ENCODE results near the gene TRABD2B. TPM values are rescaled to one million over a fixed set of nuclear protein-coding genes. Genes with fewer than 3 reads are reported as not detected.

Gene TRABD2B
- total and polyA plus RNA-seq, 2 donors: 0.09 to 0.75 TPM

DNA sequence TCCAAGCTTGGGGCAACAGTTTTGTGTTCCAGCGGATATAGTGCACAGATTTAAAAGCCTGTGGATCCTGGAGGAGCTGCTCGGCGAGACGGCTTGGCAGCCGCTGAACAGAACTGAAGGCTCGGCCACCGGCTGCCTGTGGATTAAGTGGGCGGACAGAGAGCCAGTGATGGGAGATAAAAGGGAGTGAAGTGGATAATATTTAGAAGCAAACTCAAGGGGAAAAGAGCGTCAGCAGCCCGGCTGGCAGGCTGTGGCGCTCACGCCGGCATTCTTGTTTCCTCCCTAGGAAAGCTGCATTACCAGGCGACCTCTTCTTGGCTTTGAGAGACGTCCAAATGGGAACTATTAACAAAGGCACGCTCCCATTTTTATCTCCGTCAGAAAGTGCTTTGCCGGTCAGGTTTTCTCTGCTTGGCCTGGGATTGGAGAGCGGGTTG is 10.4 kb downstream of the TRABD2B start:
- 73% methylated on average over 19 of the region's 19 CpGs for WGBS
- Histone ChIP-seq H3K27ac (ENCODE audit: low read depth in 1 of 2, low read length in 1 of 2) (no peak overlapping the region), H3K36me3 (ENCODE audit: control insufficient read depth in 2 of 2, insufficient read depth in 2 of 2, low read length in 1 of 2) (no peaks in the 10 kb centered on the region), H3K4me3 (ENCODE audit: low read length in 2 of 2) (no peak overlapping the region), H3K9me3 (ENCODE audit: control insufficient read depth in 2 of 2, insufficient read depth in 1 of 2, low read length in 1 of 2) (no peaks in the 10 kb centered on the region), H3K27me3 (ENCODE audit: control insufficient read depth in 2 of 2, insufficient read depth in 1 of 2, low read length in 1 of 2) (peaks cover 8 to 45% of the 10 kb centered on the region in 2 donors), H3K4me1 (ENCODE audit: control insufficient read depth in 2 of 2, insufficient read depth in 2 of 2, low read length in 2 of 2) (peaks cover 4 to 8% of the 10 kb centered on the region in 2 donors)
- no peak for DNase-seq (ENCODE audit: low read depth in 6 of 9, low spot score in 9 of 9)

DNA sequence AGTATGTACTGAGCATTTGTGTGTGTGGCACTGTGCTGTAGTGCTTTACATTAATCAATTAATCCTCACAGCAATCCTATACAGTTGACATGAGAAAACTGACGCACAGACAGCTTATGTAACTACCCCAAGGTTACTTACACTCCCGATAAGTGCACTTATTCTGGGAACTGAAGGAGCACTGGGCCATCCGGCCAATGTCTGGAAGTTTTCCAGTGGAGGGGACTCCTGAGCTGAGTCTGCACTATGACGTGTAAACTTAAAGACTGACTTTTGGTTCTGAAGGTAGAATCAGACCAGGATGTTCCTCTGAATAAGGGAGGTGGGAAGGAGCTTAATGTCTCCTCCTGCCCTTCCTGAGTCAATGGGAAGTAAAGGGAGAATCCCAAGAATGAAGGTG is 12.2 kb downstream of the TRABD2B start:
- WGBS: 68% methylated on average over 4 of the region's 4 CpGs
- H3K4me3 ChIP-seq (ENCODE audit: low read length in 2 of 2): no peak overlapping the region
- no peak for DNase-seq (ENCODE audit: low read depth in 6 of 9, low spot score in 9 of 9)
- no peaks in the 10 kb centered on the region for H3K36me3 ChIP-seq (ENCODE audit: control insufficient read depth in 2 of 2, insufficient read depth in 2 of 2, low read length in 1 of 2)
- H3K4me1 ChIP-seq (ENCODE audit: control insufficient read depth in 2 of 2, insufficient read depth in 2 of 2, low read length in 2 of 2): peaks cover 4 to 8% of the 10 kb centered on the region in 2 donors
- peaks cover 8 to 45% of the 10 kb centered on the region in 2 donors for H3K27me3 ChIP-seq (ENCODE audit: control insufficient read depth in 2 of 2, insufficient read depth in 1 of 2, low read length in 1 of 2)
- H3K27ac ChIP-seq (ENCODE audit: low read depth in 1 of 2, low read length in 1 of 2): no peak overlapping the region
- H3K9me3 ChIP-seq (ENCODE audit: control insufficient read depth in 2 of 2, insufficient read depth in 1 of 2, low read length in 1 of 2): no peaks in the 10 kb centered on the region

GRCh38 chr1:47984175-47984789 is 12.9 kb downstream of the TRABD2B start:
- H3K9me3 ChIP-seq (ENCODE audit: control insufficient read depth in 2 of 2, insufficient read depth in 1 of 2, low read length in 1 of 2): no peaks in the 10 kb centered on the region
- no peak overlapping the region for H3K4me3 ChIP-seq (ENCODE audit: low read length in 2 of 2)
- WGBS: 7% methylated on average over 46 of the region's 46 CpGs
- H3K36me3 ChIP-seq (ENCODE audit: control insufficient read depth in 2 of 2, insufficient read depth in 2 of 2, low read length in 1 of 2): no peaks in the 10 kb centered on the region
- no peak for DNase-seq (ENCODE audit: low read depth in 6 of 9, low spot score in 9 of 9)
- no peak overlapping the region for H3K27ac ChIP-seq (ENCODE audit: low read depth in 1 of 2, low read length in 1 of 2)
- H3K4me1 ChIP-seq (ENCODE audit: control insufficient read depth in 2 of 2, insufficient read depth in 2 of 2, low read length in 2 of 2): peaks cover 4 to 8% of the 10 kb centered on the region in 2 donors
- peaks cover 8 to 45% of the 10 kb centered on the region in 2 donors for H3K27me3 ChIP-seq (ENCODE audit: control insufficient read depth in 2 of 2, insufficient read depth in 1 of 2, low read length in 1 of 2)

GRCh38 chr1:47983691-47984090 is 13.5 kb downstream of the TRABD2B start:
- Histone ChIP-seq H3K27ac (ENCODE audit: low read depth in 1 of 2, low read length in 1 of 2) (no peak overlapping the region), H3K4me1 (ENCODE audit: control insufficient read depth in 2 of 2, insufficient read depth in 2 of 2, low read length in 2 of 2) (peaks cover 4 to 8% of the 10 kb centered on the region in 2 donors), H3K27me3 (ENCODE audit: control insufficient read depth in 2 of 2, insufficient read depth in 1 of 2, low read length in 1 of 2) (peaks cover 8 to 45% of the 10 kb centered on the region in 2 donors), H3K4me3 (ENCODE audit: low read length in 2 of 2) (no peak overlapping the region), H3K36me3 (ENCODE audit: control insufficient read depth in 2 of 2, insufficient read depth in 2 of 2, low read length in 1 of 2) (no peaks in the 10 kb centered on the region), H3K9me3 (ENCODE audit: control insufficient read depth in 2 of 2, insufficient read depth in 1 of 2, low read length in 1 of 2) (peaks cover 0 to 2% of the 10 kb centered on the region in 2 donors)
- no peak for DNase-seq (ENCODE audit: low read depth in 6 of 9, low spot score in 9 of 9)
- WGBS: 38% methylated on average over 12 of the region's 12 CpGs

DNA sequence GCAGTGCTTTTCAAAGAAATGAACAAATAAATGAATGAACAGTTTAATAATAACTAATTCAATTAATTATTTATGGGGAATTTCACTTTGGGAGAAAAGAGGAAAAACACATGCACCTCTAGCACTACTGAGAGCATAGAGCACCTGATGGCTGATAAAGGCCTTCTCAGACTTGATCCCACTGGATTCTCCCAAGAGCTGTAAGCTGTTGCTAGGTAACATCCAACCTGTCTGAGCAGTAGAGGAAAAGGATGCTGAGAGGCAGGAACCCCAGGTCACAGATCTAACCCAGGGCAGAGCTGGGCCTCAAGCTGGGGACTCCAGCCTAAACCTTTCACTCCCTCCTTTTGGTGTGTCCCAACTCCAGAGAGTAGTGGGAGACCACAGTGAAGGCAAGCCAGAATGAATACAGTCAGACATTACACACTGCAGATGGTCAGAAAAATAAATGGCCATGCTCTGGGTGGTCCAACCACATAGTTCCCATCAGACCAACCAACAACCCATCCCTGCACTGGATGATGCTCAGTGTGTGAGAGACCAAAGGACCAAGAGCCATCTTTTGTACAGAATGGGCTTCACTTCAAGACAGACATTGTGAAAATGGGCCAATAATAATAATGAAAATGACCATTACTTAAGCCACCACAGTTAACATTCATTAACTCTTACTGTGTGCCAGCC is 15.4 kb downstream of the TRABD2B start:
- H3K27me3 ChIP-seq (ENCODE audit: control insufficient read depth in 2 of 2, insufficient read depth in 1 of 2, low read length in 1 of 2): peaks cover 8 to 28% of the 10 kb centered on the region in 2 donors
- peaks cover 4 to 5% of the 10 kb centered on the region in 2 donors for H3K4me1 ChIP-seq (ENCODE audit: control insufficient read depth in 2 of 2, insufficient read depth in 2 of 2, low read length in 2 of 2)
- peaks cover 0 to 5% of the 10 kb centered on the region in 2 donors for H3K9me3 ChIP-seq (ENCODE audit: control insufficient read depth in 2 of 2, insufficient read depth in 1 of 2, low read length in 1 of 2)
- H3K4me3 ChIP-seq (ENCODE audit: low read length in 2 of 2): no peak overlapping the region
- no peaks in the 10 kb centered on the region for H3K36me3 ChIP-seq (ENCODE audit: control insufficient read depth in 2 of 2, insufficient read depth in 2 of 2, low read length in 1 of 2)
- no peak for DNase-seq (ENCODE audit: low read depth in 6 of 9, low spot score in 9 of 9)
- H3K27ac ChIP-seq (ENCODE audit: low read depth in 1 of 2, low read length in 1 of 2): no peak overlapping the region

- Histone ChIP-seq H3K4me1 (ENCODE audit: control insufficient read depth in 2 of 2, insufficient read depth in 2 of 2, low read length in 2 of 2) (peaks cover 4 to 5% of the 10 kb centered on the region in 2 donors), H3K27ac (ENCODE audit: low read depth in 1 of 2, low read length in 1 of 2) (no peak overlapping the region), H3K36me3 (ENCODE audit: control insufficient read depth in 2 of 2, insufficient read depth in 2 of 2, low read length in 1 of 2) (no peaks in the 10 kb centered on the region), H3K4me3 (ENCODE audit: low read length in 2 of 2) (no peak overlapping the region), H3K27me3 (ENCODE audit: control insufficient read depth in 2 of 2, insufficient read depth in 1 of 2, low read length in 1 of 2) (peaks cover 5 to 24% of the 10 kb centered on the region in 2 donors), H3K9me3 (ENCODE audit: control insufficient read depth in 2 of 2, insufficient read depth in 1 of 2, low read length in 1 of 2) (peaks cover 0 to 5% of the 10 kb centered on the region in 2 donors)
- WGBS: over 99% methylated on average over 3 of the region's 3 CpGs
- no peak for DNase-seq (ENCODE audit: low read depth in 6 of 9, low spot score in 9 of 9)
These were observed 16.7 kb downstream of the TRABD2B start for GRCh38 chr1:47980501-47980900.

GRCh38 chr1:47979724-47980123 is 17.5 kb downstream of the TRABD2B start:
- 83% methylated on average over 3 of the region's 3 CpGs for WGBS
- peaks cover 5 to 17% of the 10 kb centered on the region in 2 donors for H3K27me3 ChIP-seq (ENCODE audit: control insufficient read depth in 2 of 2, insufficient read depth in 1 of 2, low read length in 1 of 2)

DNA sequence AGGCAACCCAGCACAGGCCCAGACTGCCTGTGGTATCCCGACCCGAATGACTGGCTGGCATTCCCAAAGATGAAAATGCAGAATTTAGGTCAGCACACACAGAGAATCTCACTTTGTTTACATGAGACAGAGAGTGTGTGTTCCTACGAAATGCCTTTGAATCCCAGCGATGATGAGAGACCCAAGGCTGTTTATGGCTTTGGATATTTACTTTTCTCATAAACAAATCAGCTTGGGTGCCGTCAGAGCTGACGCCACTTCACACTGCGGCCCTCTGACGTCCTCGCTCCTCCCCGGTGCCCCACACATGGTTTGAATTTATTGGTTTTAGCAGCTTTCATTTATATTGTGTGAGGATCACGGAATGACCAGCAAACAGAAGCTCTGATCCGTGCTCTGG is 18.7 kb downstream of the TRABD2B start:
- H3K27ac ChIP-seq (ENCODE audit: low read depth in 1 of 2, low read length in 1 of 2): no peak overlapping the region
- 92% methylated on average over 12 of the region's 12 CpGs for WGBS
- peaks cover 3 to 5% of the 10 kb centered on the region in 2 donors for H3K27me3 ChIP-seq (ENCODE audit: control insufficient read depth in 2 of 2, insufficient read depth in 1 of 2, low read length in 1 of 2)
- H3K9me3 ChIP-seq (ENCODE audit: control insufficient read depth in 2 of 2, insufficient read depth in 1 of 2, low read length in 1 of 2): peaks cover 0 to 5% of the 10 kb centered on the region in 2 donors
- H3K36me3 ChIP-seq (ENCODE audit: control insufficient read depth in 2 of 2, insufficient read depth in 2 of 2, low read length in 1 of 2): no peaks in the 10 kb centered on the region
- H3K4me1 ChIP-seq (ENCODE audit: control insufficient read depth in 2 of 2, insufficient read depth in 2 of 2, low read length in 2 of 2): no peaks in the 10 kb centered on the region
- H3K4me3 ChIP-seq (ENCODE audit: low read length in 2 of 2): no peak overlapping the region
- DNase-seq (ENCODE audit: low read depth in 6 of 9, low spot score in 9 of 9): no peak

More at GRCh38 chr1:47979724-47980123, 17.5 kb downstream of the TRABD2B start:
- peaks cover 0 to 5% of the 10 kb centered on the region in 2 donors for H3K4me1 ChIP-seq (ENCODE audit: control insufficient read depth in 2 of 2, insufficient read depth in 2 of 2, low read length in 2 of 2)
- no peak for DNase-seq (ENCODE audit: low read depth in 6 of 9, low spot score in 9 of 9)
- no peak overlapping the region for H3K4me3 ChIP-seq (ENCODE audit: low read length in 2 of 2)
- no peaks in the 10 kb centered on the region for H3K36me3 ChIP-seq (ENCODE audit: control insufficient read depth in 2 of 2, insufficient read depth in 2 of 2, low read length in 1 of 2)
- peaks cover 0 to 5% of the 10 kb centered on the region in 2 donors for H3K9me3 ChIP-seq (ENCODE audit: control insufficient read depth in 2 of 2, insufficient read depth in 1 of 2, low read length in 1 of 2)
- H3K27ac ChIP-seq (ENCODE audit: low read depth in 1 of 2, low read length in 1 of 2): no peak overlapping the region

- no peak overlapping the region for H3K27ac ChIP-seq (ENCODE audit: low read depth in 1 of 2, low read length in 1 of 2)
- no peak for DNase-seq (ENCODE audit: low read depth in 6 of 9, low spot score in 9 of 9)
- H3K27me3 ChIP-seq (ENCODE audit: control insufficient read depth in 2 of 2, insufficient read depth in 1 of 2, low read length in 1 of 2): no peaks in the 10 kb centered on the region
- 96% methylated on average over 2 of the region's 2 CpGs for WGBS
- no peaks in the 10 kb centered on the region for H3K36me3 ChIP-seq (ENCODE audit: control insufficient read depth in 2 of 2, insufficient read depth in 2 of 2, low read length in 1 of 2)
- peaks cover 0 to 5% of the 10 kb centered on the region in 2 donors for H3K9me3 ChIP-seq (ENCODE audit: control insufficient read depth in 2 of 2, insufficient read depth in 1 of 2, low read length in 1 of 2)
- H3K4me1 ChIP-seq (ENCODE audit: control insufficient read depth in 2 of 2, insufficient read depth in 2 of 2, low read length in 2 of 2): no peaks in the 10 kb centered on the region
- H3K4me3 ChIP-seq (ENCODE audit: low read length in 2 of 2): no peak overlapping the region
These were observed 20.5 kb downstream of the TRABD2B start for GRCh38 chr1:47976728-47977127.
